Dermis blood vessel endothelial cell (primary cell): ENCODE results near the gene ZNF185. TPM values are rescaled to one million over a fixed set of nuclear protein-coding genes. Genes with fewer than 3 reads are reported as not detected.

ENCODE experiments used
- DNase-seq: peaks from one replicate; pipeline ENCODE4 v3.0.0; 2010
- total RNA-seq: library from RNA; depleted of rRNA; stranded (reverse); fragments of >200 nt; gene quantifications from 2 replicates; pipeline ENCODE4 v1.2.3, GENCODE V29; 2014

The ZNF185 gene
- total RNA-seq, 1 donor from 2014 or later = 5.3 TPM

GRCh38 chrX:152918707-152919106 lies 20.8 kb downstream of the ZNF185 start:
- no peak for DNase-seq

GRCh38 chrX:152923599-152923998 lies 25.7 kb downstream of the ZNF185 start:
- DNase-seq = no peak

GRCh38 chrX:152925835-152926234 lies 28.0 kb downstream of the ZNF185 start:
- DNase-seq = no peak

- peak; percentile 77 for DNase-seq
Measured at GRCh38 chrX:152926279-152926678, 28.4 kb downstream of the ZNF185 start.

- no peak for DNase-seq
Measured at GRCh38 chrX:152926923-152927322, 29.1 kb downstream of the ZNF185 start.

GRCh38 chrX:152927858-152928760 lies 30.2 kb downstream of the ZNF185 start:
- no peak for DNase-seq

GRCh38 chrX:152928761-152929400 lies 31.0 kb downstream of the ZNF185 start:
- DNase-seq = no peak

- no peak for DNase-seq
Measured at GRCh38 chrX:152929898-152930297, 32.0 kb downstream of the ZNF185 start.

GRCh38 chrX:152930516-152930915 lies 32.6 kb downstream of the ZNF185 start:
- no peak for DNase-seq

- DNase-seq = no peak
Measured at GRCh38 chrX:152932144-152932543, 34.3 kb downstream of the ZNF185 start.

- DNase-seq = no peak
Measured at GRCh38 chrX:152932598-152933175, 34.8 kb downstream of the ZNF185 start.

GRCh38 chrX:152936306-152936705 lies 38.4 kb downstream of the ZNF185 start:
- DNase-seq = no peak

GRCh38 chrX:152937236-152937635 lies 39.4 kb downstream of the ZNF185 start:
- DNase-seq = no peak

- DNase-seq = peak; percentile 93
Measured at GRCh38 chrX:152941328-152942076, 43.6 kb downstream of the ZNF185 start.

GRCh38 chrX:152942077-152942442 lies 44.2 kb downstream of the ZNF185 start:
- no peak for DNase-seq

- no peak for DNase-seq
Measured at GRCh38 chrX:152943826-152944225, 46.0 kb downstream of the ZNF185 start.

- no peak for DNase-seq
Measured at GRCh38 chrX:152945021-152945979, 47.4 kb downstream of the ZNF185 start.

GRCh38 chrX:152946681-152947080 lies 48.8 kb downstream of the ZNF185 start:
- no peak for DNase-seq
